ENCODE data around the gene NCAN. TPM values are rescaled to one million over a fixed set of nuclear protein-coding genes. Genes with fewer than 3 reads are reported as not detected.

The NCAN gene
- total and polyA plus RNA-seq, 2 of the 13 experiments (the other 11 are each of a cell fraction or from before 2014, with no cell fraction given) = not detected

- TF ChIP-seq SIN3B (IDR thresholded peaks at IDR 0.05; ENCODE audit: low read length) = peak; percentile 93
- TF ChIP-seq ZNF703 (CRISPR knock-in tag; IDR thresholded peaks at IDR 0.05; ENCODE audit: borderline replicate concordance) = 0 out of 2 replicates have a peak, but pooled peaks have one; percentile 34
- TF ChIP-seq CC2D1A (CRISPR knock-in tag; IDR thresholded peaks at IDR 0.05) = 0 out of 2 replicates have a peak, but pooled peaks have one; percentile 55
- 0 out of 2 replicates have a peak, but pooled peaks have one; percentile 66 for TF ChIP-seq ZNF720 (CRISPR knock-in tag; IDR thresholded peaks at IDR 0.05)
- no peak for TF ChIP-seq FIP1L1 (IDR thresholded peaks at IDR 0.05; ENCODE audit: borderline replicate concordance, insufficient read depth, low read depth, low read length)
- no peak for TF ChIP-seq ZNF549 (CRISPR knock-in tag; IDR thresholded peaks at IDR 0.05)
- peak; percentile 79 for TF ChIP-seq AGO2 (optimal IDR thresholded peaks at IDR 0.05; ENCODE audit: low read depth, low read length)
- TF ChIP-seq MAFF (IDR thresholded peaks at IDR 0.05; ENCODE audit: low read depth, low read length) = no peak
- TF ChIP-seq GFI1 (CRISPR knock-in tag; IDR thresholded peaks at IDR 0.05; ENCODE audit: borderline replicate concordance) = 0 out of 2 replicates have a peak, but pooled peaks have one; percentile 27
- no peak for TF ChIP-seq PRDM4 (CRISPR knock-in tag; IDR thresholded peaks at IDR 0.05; ENCODE audit: borderline replicate concordance)
- TF ChIP-seq FLYWCH1 (CRISPR knock-in tag; IDR thresholded peaks at IDR 0.05) = no peak
- TF ChIP-seq ZC3H13 (CRISPR knock-in tag; IDR thresholded peaks at IDR 0.05) = peak; percentile 57; the same call in 1 of the 2 replicates
- TF ChIP-seq FOSL2 (CRISPR knock-in tag; IDR thresholded peaks at IDR 0.05) = peak; percentile 46; the same call in 1 of the 2 replicates
- peak; percentile 63; the same call in 2 of the 3 replicates for TF ChIP-seq MXI1 (IDR thresholded peaks at IDR 0.05; ENCODE audit: borderline replicate concordance, low read depth, low read length)
- TF ChIP-seq TCF7L2 (IDR thresholded peaks at IDR 0.05; ENCODE audit: low read depth, low read length) = no peak
- peak; percentile 50; the same call in 1 of the 2 replicates for TF ChIP-seq SMAD1 (CRISPR knock-in tag; IDR thresholded peaks at IDR 0.05; ENCODE audit: borderline replicate concordance, low read depth)
- TF ChIP-seq HES4 (CRISPR knock-in tag; IDR thresholded peaks at IDR 0.05; ENCODE audit: borderline replicate concordance) = no peak
- TF ChIP-seq U2AF1 (optimal IDR thresholded peaks at IDR 0.05; ENCODE audit: low read depth, low read length) = peak; percentile 97
- no peak for TF ChIP-seq ZKSCAN5 (CRISPR knock-in tag; IDR thresholded peaks at IDR 0.05)
- no peak for TF ChIP-seq SRSF9 (IDR thresholded peaks at IDR 0.05; ENCODE audit: borderline replicate concordance, insufficient read depth, low read depth, low read length, poor library complexity, severe bottlenecking)
- no peak for TF ChIP-seq NFRKB (IDR thresholded peaks at IDR 0.05)
- peak; percentile 87 for TF ChIP-seq KDM2A (CRISPR knock-in tag; IDR thresholded peaks at IDR 0.05; ENCODE audit: borderline replicate concordance, low read depth)
- peak; percentile 77 for TF ChIP-seq ZFX (CRISPR knock-in tag; IDR thresholded peaks at IDR 0.05; ENCODE audit: low read depth)
- TF ChIP-seq KLF11 (CRISPR knock-in tag; IDR thresholded peaks at IDR 0.05) = 0 out of 2 replicates have a peak, but pooled peaks have one; percentile 58
- TF ChIP-seq ZNF343 (CRISPR knock-in tag; IDR thresholded peaks at IDR 0.05) = 0 out of 2 replicates have a peak, but pooled peaks have one; percentile 39
- no peak for TF ChIP-seq HNRNPH1 (optimal IDR thresholded peaks at IDR 0.05; ENCODE audit: low read depth, low read length)
- peak; percentile 94 for TF ChIP-seq FOXC1 (CRISPR knock-in tag; IDR thresholded peaks at IDR 0.05; ENCODE audit: borderline replicate concordance)
- no peak for TF ChIP-seq SOX6 (IDR thresholded peaks at IDR 0.05)
- TF ChIP-seq SOX6 (CRISPR knock-in tag; IDR thresholded peaks at IDR 0.05) = peak; percentile 52; the same call in 1 of the 2 replicates
- TF ChIP-seq HOXA3 (CRISPR knock-in tag; IDR thresholded peaks at IDR 0.05) = peak; percentile 65
Observed at GRCh38 chr19:19192078-19192882, 19.5 kb upstream of the NCAN start, which contains the start of the genes BORCS8 and RFXANK (continued).

Measured in HepG2 (cell line).